NCI-H1436 treated with DMSO at 0.1 percent for 48 hours (cell line): Measurements from ENCODE around the gene CSRP1.

ENCODE experiments used
- DNase-seq: peaks from one replicate; lab custom pipeline; 2025; lab: John Stamatoyannopoulos, UW

Gene CSRP1

DNA sequence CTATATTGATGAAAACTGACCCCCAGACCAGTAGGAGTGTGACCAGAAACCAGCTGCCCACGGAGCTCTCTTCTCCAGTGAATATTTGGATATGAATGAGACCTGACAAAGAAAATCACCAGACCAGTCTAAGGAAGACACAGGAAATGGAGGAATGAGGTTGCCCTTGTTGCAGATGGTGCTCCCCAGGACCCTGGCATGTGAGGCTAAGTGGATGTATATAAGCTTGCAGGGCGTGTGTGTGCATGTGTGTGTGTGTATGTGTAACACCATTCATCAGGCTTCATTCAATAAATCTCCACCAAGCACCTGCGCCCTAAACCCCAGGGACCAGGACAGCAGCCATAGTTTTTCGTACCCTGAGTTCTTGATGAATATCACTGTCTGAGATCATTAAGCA, 52.3 kb downstream of the CSRP1 start:
- no peak for DNase-seq

DNA sequence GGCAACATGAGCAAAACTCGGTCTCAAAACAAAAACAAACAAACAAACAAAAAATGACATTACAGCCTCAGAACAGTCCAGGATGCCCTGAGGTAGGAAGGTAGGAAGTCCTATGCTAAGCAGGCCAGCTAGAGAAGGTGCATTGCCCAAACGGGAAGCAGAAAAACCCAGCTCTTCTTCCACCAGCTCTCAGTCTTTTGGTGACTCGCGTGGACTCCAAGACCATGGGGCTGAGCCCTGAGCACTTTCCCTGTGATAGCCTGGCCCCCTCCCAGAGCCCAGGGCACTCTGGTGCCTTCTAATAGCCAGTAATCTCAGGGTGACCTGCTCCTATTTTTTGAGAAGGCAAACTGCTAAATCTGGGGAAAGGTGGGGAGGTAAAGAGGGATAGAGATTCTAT, 54.1 kb downstream of the CSRP1 start:
- no peak for DNase-seq

DNA sequence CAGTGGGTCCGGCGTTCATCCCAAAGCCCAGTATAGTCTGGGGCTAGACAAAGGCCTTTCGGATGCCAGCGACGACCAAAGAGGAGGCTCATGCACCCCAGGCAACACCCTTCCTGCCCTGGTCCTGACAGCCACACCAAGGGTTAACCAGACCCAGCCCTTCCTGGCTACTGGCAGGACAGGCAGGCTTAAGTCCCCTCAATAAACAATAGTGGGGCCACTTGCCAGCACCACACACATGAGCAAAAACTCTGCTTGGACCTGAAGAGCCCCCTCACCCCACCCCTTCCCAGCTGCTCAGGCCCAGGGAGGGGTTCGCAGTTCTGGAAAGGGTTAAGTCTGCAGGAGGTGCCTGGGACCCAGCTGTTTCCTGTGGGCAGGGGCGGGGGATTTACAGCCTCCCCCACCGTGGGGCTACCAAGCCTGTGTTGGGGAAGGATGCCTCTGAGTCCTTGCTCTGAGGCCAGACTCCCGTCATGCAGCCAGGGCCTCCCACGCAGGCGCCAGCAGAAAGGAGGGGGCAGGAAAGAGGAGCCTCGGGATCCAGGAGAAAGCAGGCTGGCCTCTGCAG, 56.1 kb downstream of the CSRP1 start:
- no peak for DNase-seq

DNA sequence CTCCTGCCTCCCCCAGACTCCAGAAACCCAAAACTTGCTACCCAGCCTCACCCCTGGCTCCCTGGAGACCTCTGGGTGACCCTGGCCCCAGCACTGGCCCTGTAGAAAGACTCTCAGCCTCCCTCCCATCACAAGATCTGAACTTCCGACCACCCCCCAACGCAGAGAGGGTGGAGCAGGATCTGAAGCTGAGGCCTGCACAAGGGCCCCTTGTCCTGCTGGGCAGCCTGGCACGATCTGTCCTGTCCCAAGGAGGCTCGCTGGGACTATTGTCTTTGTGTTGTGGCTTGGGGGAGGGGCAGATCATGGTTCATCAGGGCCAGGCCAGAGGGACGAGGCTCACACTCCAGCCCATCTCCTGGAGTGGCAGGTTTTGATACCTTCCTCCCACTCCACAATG, 57.9 kb downstream of the CSRP1 start:
- no peak for DNase-seq

DNA sequence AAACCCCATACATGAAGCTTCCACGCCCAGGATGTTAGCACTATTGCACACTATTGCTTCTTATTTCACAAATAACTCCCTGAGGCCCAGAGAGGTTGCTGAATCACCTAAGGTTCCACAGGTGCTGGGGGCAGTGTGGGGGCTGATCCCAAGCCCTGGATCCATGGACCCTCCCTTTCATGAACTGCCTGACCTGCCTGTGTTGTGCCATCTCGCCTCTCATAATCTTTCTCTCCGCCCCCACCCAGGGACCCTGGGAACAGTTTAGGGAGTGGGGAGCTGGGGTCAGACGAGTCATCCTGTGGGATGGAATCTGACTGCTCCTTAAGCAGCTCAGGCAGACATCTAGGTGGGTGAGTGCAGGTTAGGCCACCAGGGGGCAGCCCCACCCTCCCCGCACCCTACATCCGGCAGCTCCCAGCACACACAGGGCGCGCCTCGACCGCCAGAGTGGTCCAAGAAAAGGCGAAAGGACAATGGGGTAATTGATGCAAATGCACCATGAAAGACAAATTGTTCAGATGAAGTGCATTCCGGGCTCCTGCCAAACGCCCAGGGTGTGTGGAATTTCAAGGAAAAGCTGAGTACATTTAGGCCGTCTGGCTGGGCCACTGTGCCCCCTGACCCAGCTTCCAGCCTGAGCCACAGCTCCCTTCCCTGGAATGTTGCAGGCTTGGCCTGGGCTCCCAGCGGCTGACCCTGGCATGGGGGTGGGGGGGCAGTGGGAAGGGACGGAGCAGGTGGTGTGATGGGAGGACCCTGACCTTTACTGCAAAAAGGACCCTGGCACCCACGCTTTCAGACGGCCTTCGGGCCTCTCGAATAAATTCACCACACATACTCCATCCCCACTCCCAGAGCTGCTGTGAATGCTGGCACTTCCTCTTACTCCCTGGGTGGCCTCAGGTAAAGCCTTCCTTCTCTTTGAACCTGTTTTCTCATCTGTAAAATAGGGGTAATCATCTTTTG, 58.7 kb downstream of the CSRP1 start:
- peak; percentile 25 for DNase-seq

DNA sequence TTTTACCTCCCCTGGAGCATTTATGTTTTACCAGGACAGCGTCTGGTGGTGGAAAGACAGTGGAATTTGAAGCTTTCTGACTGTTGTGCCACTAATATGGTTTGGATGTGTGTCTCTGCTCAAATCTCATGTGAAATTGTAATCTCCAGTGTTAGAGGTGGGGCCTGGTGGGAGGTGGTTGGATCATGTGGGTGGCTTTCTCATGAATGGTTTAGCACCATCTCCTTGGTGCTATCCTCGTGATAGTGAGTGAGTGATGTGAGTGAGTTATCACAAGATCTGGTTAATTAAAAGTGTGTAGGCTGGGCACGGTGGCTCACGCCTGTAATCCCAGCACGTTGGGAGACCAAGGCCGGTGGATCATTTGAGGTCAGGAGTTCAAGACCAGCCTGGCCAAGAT, 61.6 kb downstream of the CSRP1 start:
- DNase-seq, result no peak

DNA sequence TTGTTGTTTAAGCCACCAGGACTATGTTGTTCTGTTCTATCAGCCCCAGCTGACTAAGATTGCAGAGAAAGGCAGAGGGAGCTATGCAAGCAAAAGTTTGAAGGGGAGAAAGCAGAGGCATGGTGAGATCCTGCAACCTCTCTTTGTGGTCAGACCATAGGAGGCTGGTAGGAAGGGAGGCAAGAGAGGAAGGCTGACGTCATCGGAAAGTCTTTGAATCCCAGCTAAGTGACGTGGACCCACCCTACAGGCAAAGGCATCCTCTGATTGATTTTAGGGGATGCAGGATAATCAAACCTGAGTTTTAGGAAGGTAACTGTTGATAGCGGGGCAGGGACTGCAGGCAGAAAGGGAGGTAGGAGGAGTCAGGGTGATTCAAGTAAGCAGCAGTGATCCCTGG, 62.1 kb downstream of the CSRP1 start:
- no peak for DNase-seq

DNA sequence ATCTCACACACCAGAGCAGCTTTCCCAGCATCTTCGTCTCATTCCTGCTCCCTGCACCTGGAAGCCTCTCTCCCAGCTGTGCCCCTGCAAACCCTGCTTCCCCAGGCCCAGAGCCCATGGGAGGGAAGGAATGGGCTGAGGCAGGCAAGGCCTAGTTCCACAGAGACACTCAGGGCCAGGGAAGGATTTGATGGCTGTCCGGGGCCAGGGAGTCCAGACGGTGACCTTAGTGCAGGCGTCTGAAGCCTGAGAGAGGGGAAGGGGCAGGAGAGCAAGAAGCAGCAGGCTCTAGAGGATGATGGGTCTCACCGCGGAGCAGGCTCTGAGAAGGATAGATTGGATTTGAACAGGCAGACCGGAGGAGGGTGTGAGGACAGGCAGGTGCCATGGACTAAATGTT, 63.2 kb downstream of the CSRP1 start:
- DNase-seq, result no peak

DNA sequence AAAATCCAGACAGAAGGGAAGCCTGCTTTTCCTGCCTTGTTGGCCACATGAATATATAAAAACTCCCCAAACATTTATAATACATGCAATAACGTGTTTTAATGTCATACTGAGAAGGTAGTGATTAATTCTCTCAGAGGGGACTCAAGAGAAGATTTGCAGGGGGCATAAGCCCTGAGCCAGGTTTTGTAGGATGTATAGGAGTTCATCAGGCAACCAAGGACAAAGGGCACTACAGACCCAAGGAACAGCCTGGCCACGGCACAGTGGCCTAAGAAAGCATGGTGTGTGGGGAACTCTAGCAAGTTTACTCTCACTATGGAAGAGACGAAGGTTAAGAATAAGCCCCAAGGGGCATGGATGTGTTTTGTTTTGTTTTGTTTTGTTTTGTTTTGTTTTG, 70.0 kb downstream of the CSRP1 start:
- DNase-seq, result no peak

DNA sequence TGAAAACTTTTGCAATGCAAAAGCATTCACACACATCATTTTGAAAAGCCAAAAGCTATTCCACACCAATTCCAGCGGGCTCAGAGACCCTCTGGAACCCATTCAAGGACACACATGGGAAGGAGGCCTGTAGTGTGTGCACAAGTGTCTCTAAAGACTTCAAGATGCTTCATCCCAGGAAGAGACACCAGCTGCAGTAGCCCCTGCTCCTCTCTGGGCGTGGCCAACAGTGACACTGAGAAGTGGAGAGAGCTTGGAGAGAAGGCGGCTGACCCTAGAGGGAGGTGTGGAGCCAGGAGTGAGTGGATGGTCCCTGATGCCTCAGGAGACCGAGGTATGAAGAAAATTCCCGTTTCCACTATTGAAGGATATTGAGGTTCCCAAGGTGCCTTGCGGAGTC, 70.5 kb downstream of the CSRP1 start:
- DNase-seq, result no peak

DNA sequence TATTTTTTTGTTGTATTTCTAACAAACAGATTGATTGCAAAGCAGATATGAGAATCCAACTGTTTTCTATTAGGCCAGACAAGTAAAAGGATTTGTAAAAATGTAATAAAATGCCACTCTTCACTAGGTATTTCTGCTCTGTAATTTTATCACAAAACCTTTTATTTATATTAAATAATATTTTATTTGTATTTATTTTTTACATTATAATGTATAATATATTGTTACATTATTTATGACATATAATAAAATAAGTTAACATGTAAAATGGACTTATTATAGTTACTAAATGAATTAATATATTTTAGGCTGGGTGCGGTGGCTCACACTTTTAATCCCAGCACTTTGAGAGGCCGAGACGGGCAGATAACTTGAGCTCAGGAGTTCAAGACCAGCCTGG, 72.7 kb downstream of the CSRP1 start:
- no peak for DNase-seq

DNA sequence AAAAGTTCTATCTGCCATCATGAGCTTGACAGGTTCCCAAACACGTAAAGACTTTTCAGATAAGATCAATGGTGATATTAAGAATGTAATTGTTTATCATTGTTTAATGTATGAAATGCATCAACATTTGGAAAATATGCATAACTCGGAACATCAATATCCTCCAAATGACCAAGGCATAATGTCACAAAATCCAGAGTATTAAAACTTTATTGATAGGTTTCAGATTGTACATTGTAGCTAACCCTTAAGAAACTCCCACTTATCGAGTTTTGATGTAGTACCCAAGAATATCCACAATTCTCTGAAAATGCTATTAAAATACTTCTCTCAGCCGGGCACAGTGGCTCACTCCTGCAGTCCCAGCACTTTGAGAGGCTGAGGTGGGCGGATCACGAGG, 73.3 kb downstream of the CSRP1 start:
- DNase-seq, result no peak
